ENCODE data around the gene NAALADL2.
"Not testable (repeated sequence)": the region's sequence is repeated elsewhere in the genome, so short reads cannot be mapped to it uniquely, and the experiment has no call there.

The NAALADL2 gene

GRCh38 chr3:175601521-175601920, 742.4 kb downstream of the NAALADL2 start:
- no peak for DNase-seq (ENCODE audit: low spot score)

- DNase-seq (ENCODE audit: low spot score): no peak
These were observed 746.7 kb downstream of the NAALADL2 start for GRCh38 chr3:175605851-175606250.

- no peak for DNase-seq (ENCODE audit: low spot score)
These were observed 747.6 kb downstream of the NAALADL2 start for GRCh38 chr3:175606650-175607318.

GRCh38 chr3:175608356-175608755, 749.2 kb downstream of the NAALADL2 start:
- no peak for DNase-seq (ENCODE audit: low spot score)

- DNase-seq (ENCODE audit: low spot score): no peak
These were observed 749.8 kb downstream of the NAALADL2 start for GRCh38 chr3:175608911-175609310.

- DNase-seq (ENCODE audit: low spot score): no peak
These were observed 753.5 kb downstream of the NAALADL2 start for GRCh38 chr3:175612487-175613196.

- DNase-seq (ENCODE audit: low spot score): not testable (repeated sequence)
These were observed 755.0 kb downstream of the NAALADL2 start for GRCh38 chr3:175614107-175614506.

GRCh38 chr3:175617247-175617646, 758.1 kb downstream of the NAALADL2 start:
- no peak for DNase-seq (ENCODE audit: low spot score)

- DNase-seq (ENCODE audit: low spot score): no peak
These were observed 760.2 kb downstream of the NAALADL2 start for GRCh38 chr3:175619369-175619768.

- DNase-seq (ENCODE audit: low spot score): no peak
These were observed 761.0 kb downstream of the NAALADL2 start for GRCh38 chr3:175620093-175620492.

- DNase-seq (ENCODE audit: low spot score): no peak
These were observed 761.4 kb downstream of the NAALADL2 start for GRCh38 chr3:175620532-175620931.

GRCh38 chr3:175640958-175641357, 781.8 kb downstream of the NAALADL2 start:
- no peak for DNase-seq (ENCODE audit: low spot score)

GRCh38 chr3:175646865-175647264, 787.7 kb downstream of the NAALADL2 start:
- peak; percentile 2 for DNase-seq (ENCODE audit: low spot score)

- DNase-seq (ENCODE audit: low spot score): no peak
These were observed 789.8 kb downstream of the NAALADL2 start for GRCh38 chr3:175648899-175649298.

- no peak for DNase-seq (ENCODE audit: low spot score)
These were observed 792.6 kb downstream of the NAALADL2 start for GRCh38 chr3:175651716-175652115.

GRCh38 chr3:175655351-175655750, 796.2 kb downstream of the NAALADL2 start:
- DNase-seq (ENCODE audit: low spot score): no peak

GRCh38 chr3:175656461-175656860, 797.3 kb downstream of the NAALADL2 start:
- DNase-seq (ENCODE audit: low spot score): no peak

- DNase-seq (ENCODE audit: low spot score): no peak
These were observed 800.7 kb downstream of the NAALADL2 start for GRCh38 chr3:175659670-175660350.

- DNase-seq (ENCODE audit: low spot score): no peak
These were observed 803.7 kb downstream of the NAALADL2 start for GRCh38 chr3:175662815-175663214.

GRCh38 chr3:175664911-175665310, 805.8 kb downstream of the NAALADL2 start:
- DNase-seq (ENCODE audit: low spot score): no peak

- no peak for DNase-seq (ENCODE audit: low spot score)
These were observed 809.2 kb downstream of the NAALADL2 start for GRCh38 chr3:175668300-175668699.

- DNase-seq (ENCODE audit: low spot score): no peak
These were observed 811.4 kb downstream of the NAALADL2 start for GRCh38 chr3:175670557-175670956.

GRCh38 chr3:175672119-175672689, 813.1 kb downstream of the NAALADL2 start:
- no peak for DNase-seq (ENCODE audit: low spot score)

Data from activated CD4-positive, alpha-beta T cell treated with anti-CD3 and anti-CD28 coated beads, Interleukin-2, Interleukin-4, amounts not matched to agents 100 ng/mL and 50 ng/mL, durations not matched to agents 16 hours and 8 hours (primary cell).